Fibroblast of skin of left quadriceps (primary cell): ENCODE data around the gene LITAFD.
"Not testable (repeated sequence)": the region's sequence is repeated elsewhere in the genome, so short reads cannot be mapped to it uniquely, and the experiment has no call there.

Source experiments
- DNase-seq, 2 experiments: peaks; one replicate each; pipeline ENCODE4 v3.0.0-alpha.2; 2013; ENCODE audit warnings: low read depth in 2 of 2

The LITAFD gene

DNA sequence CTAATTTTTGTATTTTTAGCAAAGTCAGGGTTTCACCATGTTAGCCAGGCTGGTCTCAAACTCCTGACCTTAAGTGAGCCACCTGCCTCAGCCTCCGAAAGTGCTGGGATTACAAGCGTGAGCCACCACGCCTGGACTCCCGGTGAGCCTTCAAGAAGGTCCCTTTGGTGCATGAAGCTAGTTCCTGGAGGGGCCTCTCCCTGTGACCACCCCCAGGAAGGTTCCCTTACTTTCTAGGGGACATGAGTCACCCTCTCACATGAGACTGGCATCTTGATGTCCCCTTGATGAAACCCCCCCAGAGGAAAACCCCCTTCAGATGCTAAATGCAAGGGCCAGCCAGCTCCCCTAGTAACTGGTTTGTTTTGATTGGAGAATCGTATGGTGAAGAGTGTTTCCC is 26.2 kb upstream of the LITAFD start:
- no peak for DNase-seq

DNA sequence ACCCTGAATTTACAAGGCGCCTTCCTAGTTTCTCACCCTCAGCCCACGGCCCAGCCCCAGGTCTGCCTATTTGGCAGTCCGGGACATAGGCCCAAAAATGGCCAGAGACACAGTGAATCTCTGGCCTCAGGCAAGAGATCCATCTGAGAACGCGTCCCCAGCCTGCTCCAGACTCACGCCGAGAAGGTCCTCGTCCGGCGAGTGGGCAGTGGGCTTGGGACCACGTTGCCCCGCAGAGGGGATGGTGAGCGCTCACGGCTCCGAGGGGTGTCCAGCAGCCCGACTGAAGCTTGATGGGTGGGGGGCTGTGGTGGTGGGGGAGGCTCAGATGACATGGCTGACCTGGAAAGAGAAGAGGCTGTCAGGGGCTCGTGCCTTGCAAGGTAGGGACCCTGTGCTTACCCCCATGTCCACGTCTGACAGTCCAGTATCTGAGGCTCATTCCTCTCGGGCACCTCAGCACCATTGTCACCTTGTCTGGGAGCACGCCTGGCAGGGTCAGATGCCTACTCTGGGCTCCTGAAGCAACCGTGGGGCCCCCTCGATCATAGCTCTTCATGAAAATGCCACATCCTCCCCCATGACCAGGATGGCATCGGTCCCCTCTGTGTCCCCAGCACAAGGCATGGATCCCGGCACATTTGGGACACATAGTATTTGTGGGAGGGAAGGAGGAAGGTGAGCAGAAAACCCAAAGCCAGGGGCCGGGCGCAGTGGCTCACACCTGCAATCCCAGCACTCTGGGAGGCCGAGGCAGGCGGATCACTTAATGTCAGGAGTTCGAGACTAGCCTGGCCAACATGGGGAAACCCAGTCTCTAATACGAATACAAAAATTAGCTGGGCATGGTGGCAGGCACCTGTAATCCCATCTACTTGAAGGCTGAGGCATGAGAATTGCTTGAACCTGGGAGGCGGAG is 22.9 kb upstream of the LITAFD start:
- DNase-seq, result no peak

DNA sequence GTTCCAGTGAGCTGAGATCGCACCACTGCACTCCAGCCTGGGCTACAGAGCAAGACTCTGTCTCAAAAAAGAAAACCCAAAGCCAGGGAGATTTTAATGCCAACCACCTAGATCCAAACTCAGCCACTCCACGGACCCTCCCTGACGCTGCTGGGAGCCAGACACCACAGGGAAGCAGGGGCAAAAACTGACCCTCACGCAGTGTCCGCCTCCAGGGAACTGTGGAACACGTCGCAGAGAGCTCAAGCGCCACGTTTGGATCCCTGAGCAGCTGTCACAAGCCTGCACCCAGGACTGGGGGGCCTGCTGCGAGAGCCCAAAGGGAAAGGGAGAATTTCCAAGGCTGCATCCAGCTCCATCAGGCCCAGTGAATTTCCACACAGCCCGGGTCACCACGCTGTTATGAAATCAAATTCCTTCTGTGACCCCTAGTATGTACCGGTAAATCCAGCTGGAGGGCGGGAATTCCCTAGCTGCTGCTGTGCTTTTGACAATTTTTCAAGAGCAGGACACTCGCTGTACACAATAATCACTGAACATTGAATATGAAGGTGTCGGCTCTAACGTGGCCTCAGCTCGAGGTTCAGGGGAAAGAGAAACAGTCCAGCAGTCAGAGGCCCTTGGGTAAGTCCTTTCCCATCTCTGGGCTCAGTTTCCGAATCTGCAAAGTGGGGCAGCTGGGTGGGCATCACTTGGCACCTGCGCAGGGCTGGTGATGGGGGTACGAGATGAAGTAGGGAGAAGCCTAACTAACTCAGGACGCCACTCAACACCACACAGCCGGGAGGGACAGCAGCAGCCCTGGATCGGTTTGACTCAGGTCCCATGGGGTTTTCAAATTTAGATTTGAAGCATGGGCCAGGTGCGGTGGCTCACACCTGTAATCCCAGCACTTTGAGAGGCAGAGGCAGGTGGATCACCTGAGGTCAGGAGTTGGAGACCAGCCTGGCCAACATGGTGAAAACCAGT is 22.0 kb upstream of the LITAFD start:
- DNase-seq, result no peak

DNA sequence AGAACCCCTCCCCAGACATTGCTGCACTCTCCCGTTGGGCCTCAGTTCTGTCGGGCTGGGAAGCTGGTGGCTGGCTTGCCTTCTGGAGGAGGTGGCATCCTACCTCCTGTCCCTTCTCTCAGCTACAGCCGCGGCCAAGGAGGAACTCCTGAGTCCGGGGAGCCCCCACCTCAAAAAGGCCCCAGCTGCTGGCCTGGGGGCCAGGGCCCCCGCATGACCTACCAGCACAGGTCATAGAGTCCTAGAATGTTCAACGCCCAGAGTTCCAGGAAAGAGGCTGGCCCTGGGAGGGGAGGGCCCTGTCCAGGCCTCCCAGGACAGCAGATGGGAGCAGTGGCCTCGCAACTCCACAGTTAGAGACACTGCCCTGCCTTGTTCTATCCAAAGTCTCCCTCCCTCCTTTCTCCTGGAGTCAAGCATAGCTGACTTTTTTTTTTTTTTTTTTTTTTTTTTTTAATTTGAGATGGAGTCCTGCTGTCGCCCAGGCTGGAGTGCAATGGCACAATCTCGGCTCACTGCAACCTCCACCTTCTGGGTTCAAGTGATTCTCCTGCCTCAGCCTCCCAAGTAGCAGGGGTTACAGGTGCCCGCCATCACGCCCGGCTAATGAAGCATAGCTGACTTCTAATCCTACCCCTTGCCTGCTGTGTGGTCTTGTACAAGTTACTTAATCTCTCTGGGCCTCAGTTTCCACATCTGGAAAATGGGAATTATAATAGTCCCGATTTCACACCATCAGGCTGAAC is 20.4 kb upstream of the LITAFD start:
- no peak for DNase-seq

DNA sequence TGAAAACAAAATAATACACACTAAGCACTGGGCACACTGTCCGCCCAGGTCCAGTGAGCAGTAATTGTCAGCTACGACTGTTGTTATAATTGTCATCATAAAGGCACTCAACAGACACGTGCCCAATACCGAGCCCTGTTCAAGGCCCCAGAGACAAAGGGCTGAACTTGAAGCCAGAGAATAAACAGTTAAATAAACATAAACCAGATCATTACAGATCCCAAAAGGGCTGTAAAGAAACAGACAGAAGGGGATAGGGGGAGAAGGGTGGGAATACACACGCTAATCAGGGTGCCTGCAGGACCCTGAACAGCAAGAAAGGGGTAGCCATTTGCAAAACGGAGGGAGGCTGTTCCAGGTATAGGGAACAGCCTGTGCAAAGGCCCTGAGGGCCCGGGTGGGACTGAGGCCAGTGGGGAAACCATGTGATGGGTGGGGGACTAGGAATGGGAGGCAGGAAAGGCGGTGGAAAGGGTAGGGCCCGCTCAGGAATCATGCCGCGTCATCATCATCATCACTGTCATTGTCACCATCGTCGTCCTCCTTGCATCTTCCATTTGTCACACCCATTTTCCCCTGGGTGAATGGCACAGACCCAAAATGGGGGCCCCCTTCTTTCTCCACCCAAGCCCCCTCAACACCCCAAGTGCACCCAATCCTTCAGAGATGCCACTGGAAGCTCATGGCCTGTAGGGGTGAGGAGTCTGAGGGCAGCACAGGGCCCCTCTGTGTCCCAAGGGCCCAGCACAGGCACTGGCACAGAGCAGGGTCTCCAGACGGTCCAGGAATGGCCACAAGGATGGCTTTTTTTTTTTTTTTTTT is 19.6 kb upstream of the LITAFD start:
- no peak for DNase-seq

- no peak for DNase-seq
These were observed 18.3 kb upstream of the LITAFD start for GRCh38 chr16:8863594-8864424.

DNA sequence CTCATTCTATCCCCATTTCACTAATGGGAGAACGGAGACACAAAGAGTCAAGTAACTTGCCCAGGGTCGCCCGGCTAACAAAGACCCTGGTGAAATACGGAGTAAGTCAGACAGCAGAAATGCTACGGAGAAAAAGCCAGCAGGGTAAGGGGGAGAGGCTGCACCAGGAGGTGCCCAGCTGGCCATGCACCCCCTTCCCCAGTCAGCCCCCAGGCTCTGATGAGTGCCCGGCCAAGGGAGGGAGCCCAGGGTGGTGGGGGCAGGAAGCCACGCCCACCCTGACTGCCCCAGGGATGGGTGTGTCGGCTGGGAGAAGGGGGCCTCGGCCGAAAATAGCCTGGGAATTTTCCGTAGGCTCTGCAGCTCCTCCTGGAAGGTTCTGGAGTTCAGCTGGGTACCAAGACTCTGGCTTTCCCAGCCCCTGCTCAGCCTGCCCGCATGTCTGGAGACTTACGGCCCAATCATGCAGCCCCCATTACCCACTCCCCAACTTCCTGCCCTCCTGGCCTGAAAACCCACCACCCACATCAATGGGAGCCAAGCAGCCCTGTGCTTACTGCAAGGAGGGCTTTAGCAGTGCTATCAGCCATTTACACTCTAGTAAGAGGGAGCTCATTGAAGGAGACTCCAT is 17.6 kb upstream of the LITAFD start:
- no peak for DNase-seq

DNA sequence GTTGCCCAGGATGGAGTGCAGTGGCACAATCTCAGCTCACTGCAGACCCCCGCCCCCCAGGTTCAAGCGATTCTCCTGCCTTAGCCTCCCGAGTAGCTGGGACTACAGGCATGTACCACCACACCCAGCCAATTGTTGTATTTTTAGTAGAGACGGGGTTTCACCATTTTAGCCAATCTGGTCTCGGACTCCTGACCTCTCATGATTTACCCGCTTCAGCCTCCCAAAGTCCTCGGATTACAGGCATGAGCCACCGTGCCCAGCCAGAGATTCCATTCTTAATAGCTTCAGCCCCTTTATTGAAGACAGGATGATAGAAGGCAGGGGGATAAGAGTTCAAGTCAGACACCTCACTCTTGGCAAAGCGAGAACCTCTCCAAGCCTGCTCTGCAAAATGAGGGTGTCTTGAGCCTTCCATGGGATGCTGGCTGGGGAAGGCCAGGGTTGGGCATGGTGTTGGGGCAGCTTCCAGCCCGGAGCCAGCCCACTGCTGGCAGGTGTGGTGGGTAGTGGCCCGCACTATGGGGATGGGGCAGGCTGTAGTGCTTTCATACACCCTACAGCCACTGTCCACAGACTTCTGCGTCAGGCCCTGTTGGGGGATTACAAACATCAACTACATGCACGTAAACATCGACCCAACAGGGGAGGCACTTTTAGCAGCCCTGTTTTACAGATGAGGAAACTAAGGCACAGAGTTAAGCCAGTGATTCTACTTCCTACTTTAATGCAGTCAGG is 16.8 kb upstream of the LITAFD start:
- DNase-seq, result no peak

DNA sequence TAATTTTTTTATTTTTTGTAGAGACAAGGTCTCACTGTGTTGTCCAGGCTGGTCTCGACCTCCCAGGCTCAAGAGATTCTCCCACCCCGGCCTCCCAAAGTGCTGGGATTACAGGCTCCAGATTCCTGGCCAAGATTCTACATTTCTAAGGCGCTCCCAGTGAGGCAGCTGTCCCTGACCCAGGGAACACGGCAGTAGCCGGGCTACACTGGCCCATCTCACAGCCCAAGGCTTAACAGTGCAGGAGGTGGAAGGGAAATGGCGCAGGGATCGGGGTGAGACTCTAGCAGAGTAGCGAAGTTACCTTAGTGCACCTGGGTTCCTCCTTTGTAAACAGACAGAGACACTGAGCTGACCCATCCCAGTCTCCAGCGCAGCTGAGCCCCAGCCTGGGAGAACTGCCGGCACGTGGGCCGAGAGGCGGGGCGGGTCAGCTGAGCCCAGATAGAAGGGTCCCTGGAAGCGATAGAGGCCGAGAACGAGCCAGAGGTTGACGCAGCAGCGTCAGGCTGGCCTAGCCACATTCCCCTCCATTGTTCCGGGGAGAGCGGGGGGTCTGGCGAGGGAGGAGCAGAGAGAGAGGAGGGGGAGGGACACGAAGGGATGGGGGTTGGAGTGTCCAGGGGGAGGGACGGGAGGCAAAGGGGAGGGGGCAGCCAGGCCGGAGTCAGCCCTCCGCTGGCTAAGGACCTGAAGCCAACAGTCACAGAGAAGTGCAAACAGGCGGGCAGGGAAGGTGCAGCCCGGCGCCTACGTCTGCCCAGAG is 15.8 kb upstream of the LITAFD start:
- no peak for DNase-seq

- DNase-seq, result no peak
These were observed 15.3 kb upstream of the LITAFD start for GRCh38 chr16:8866884-8867215.

GRCh38 chr16:8867216-8867931 is 14.8 kb upstream of the LITAFD start:
- DNase-seq, result no peak

GRCh38 chr16:8867932-8868415 is 14.2 kb upstream of the LITAFD start:
- no peak for DNase-seq

- DNase-seq, result peak; percentile 75 to 79
These were observed 13.5 kb upstream of the LITAFD start, which contains the start of gene CARHSP1 for GRCh38 chr16:8868416-8869211. Gene CARHSP1, minus strand, starts transcription at chr16:8869006. Its CDS starts 9,678 bp downstream, at chr16:8859328.

DNA sequence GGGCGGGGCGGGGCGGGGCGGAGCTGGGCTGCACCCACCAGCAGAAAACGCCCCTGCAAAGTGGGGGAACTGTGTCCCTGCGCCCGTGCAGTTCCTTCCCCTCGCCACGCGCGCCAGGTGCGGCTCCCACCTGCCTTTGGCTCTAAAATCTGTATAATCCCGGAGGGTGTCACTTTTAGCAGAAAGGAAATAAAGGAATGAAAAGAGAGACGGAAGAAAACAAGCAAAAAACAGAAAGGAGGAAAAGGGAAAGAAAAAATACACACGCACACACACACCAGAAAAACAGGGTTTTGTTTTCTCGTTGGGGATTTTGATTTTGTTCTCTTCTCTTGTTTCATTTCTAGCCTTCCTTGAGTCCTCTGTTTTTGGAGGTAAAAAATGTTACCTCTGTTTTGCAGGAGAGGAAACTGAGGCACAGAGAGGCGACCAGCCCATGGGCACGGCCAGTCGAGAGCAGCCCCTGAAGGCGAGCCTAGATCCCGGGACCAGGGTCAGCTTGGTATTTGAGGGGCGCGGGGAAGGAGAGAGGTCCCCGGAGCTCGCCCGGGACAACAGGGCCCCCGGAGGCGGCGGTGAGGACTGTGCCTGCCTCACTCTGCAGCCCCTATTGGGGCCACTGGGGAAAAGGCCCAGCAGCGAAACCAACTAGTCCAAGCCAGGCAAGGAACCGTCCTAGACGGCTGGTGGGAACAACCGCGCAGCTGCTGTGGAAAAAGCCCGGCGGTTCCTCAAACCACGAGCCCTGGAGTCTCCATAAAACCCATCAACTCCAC is 12.8 kb upstream of the LITAFD start:
- no peak for DNase-seq

DNA sequence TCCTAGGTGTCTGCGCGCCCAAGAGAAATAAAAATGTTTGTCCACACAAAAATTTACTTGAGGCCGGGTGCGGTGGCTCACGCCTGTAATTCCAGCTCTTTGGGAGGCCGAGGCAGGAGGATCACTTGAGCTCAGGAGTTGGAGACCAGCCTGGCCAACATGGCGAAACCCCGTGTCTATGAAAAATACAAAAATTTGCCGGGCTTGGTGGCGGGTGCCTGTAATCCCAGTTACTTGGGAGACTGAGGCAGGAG is 12.2 kb upstream of the LITAFD start:
- not testable (repeated sequence) for DNase-seq

GRCh38 chr16:8872071-8872470 is 10.1 kb upstream of the LITAFD start:
- DNase-seq, result no peak
